ENCODE data around the gene VAMP3. TPM values are rescaled to one million over a fixed set of nuclear protein-coding genes. Genes with fewer than 3 reads are reported as not detected.

The VAMP3 gene
- 31.8 TPM for total RNA-seq

DNA sequence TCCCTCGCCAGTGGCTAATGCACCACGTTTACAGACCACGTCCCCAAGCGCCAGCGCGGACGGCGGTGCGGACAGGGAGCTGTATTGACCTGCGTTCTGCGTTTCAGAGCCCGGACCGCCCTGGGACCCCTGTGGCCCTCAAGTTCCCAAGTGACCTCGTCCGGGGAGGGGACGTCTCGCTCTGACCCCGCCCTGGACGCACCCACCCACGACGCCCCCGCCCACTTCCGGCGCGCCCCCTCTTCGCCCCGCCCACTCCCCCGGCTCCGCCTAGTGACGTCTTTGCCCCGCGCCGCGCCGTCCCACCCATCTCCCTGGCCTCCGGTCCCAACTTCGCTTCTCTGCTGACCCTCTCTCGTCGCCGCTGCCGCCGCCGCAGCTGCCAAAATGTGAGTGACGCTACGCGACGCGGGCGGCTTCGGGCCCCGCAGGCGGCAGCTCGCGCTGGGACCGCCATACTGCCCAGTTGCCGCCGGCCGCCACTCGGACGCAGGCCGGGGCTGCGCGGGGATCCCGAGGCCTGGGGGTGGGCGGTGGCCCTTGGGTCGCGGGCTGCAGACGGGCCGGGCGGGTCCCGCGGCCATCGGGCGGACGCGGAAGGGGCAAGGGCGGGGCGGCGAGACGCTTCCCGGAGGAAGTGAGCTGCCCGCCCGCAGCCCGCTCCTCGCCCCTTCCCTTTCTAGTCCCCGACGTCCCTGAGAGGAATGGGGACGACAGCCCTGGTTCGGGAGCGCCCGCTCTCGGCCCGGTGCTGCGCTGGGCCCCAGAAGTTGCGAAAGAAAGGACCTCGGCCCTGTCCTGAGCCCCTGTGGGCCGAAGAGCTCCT lies at the start of gene VAMP3:
Gene VAMP3, plus strand, starts transcription at position 300 of the 826 bp plus-strand sequence. Its CDS starts 88 bp downstream, at position 388.
- peak; percentile 93 for DNase-seq (ENCODE audit: low spot score)
- ATAC-seq, result peak; percentile 98

DNA sequence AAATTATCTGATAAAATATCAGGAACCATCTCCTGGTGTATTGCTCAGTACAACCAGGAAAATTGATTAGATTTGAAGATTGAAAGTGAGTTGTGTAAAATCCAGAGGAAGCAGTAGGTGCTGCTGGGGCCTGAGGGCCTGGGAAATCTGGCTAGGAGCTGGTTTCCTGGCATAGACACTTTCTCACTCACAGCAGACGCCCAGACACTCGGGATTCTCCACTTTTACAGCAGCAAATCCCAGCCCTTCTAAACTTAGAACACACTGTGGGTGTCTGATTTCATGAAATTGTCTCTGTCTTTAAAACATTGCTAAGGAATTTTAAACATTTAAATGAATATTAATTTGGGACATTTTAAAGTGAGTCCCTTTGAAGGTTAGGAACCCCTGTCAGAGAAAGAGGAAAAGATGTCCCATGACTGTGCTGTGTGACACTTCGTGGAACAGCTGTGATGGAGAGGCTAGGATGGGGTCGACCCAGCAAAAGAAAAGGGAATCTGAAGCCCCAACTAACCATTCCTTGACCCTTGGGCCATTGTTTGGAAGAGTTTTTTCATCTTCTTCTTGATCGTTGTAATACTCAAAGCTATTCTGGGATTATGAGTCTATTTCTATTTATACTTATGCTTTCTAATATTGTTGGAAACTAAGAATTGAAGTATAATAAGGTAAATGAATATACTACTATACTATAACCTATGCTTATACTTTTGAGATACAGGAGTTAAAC lies 49.0 kb upstream of the VAMP3 start:
- ATAC-seq (no peak), DNase-seq (ENCODE audit: low spot score) (no peak)

DNA sequence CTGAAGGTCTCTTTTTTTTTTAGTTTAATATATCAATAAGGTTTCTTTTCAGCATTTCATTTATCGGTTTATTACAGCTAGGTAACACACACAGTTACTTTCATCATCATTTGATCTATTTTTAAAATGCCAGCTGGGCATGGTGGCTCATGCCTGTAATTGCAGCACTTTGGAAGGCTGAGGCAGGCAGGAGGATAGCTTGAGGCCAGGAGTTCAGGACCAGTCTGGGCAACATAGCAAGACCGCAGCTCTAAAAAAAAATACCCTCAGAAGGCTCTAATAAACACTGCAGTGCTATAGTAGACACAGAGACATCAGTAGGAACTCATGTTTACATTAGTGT lies 48.5 kb upstream of the VAMP3 start:
- no peak for ATAC-seq
- DNase-seq (ENCODE audit: low spot score), result no peak

GRCh38 chr1:7726623-7727022 lies 44.5 kb upstream of the VAMP3 start:
- DNase-seq (ENCODE audit: low spot score) (no peak), ATAC-seq (peak; percentile 52)

- ATAC-seq, result no peak
- DNase-seq (ENCODE audit: low spot score), result no peak
Measured at GRCh38 chr1:7727809-7728471, 43.2 kb upstream of the VAMP3 start.

DNA sequence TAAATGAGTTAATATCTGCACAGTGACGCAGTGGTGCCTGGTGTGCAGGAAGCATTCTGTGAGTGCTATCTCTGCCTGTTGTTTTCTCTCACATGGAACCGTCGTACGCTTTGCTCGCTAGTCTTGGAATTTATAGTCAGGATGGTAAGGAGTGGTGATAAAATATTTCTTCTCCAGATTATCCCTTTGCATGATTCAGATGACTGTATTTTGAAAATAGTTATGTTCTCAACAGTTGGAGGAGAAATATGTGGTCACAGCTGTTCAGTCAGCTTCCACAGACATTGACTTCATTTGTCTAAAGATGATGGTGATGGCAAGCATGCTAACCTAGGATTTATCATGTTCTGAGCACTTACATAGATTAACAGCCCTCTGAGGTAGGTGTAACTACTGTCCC lies 41.3 kb upstream of the VAMP3 start:
- ATAC-seq (no peak), DNase-seq (ENCODE audit: low spot score) (no peak)

DNA sequence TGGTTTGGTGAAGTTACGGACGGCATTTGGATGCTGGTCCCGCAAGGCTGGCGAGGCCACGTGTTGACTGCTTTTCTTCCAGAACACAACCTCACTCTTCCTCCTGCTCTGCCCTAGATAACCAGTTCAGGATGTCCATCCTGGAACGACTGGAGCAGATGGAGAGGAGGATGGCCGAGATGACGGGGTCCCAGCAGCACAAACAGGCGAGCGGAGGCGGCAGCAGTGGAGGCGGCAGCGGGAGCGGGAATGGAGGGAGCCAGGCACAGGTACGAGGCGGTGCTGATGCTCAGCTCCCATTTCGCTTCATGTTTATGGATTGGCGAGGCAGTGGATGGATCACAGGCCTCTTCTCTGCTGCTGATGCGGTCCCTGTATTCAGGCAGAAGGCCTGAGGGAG lies 38.8 kb upstream of the VAMP3 start:
- ATAC-seq (no peak), DNase-seq (ENCODE audit: low spot score) (no peak)

GRCh38 chr1:7733276-7733675 lies 37.8 kb upstream of the VAMP3 start:
- DNase-seq (ENCODE audit: low spot score) (no peak), ATAC-seq (no peak)

- DNase-seq (ENCODE audit: low spot score), result no peak
- no peak for ATAC-seq
Measured at GRCh38 chr1:7738044-7738443, 33.1 kb upstream of the VAMP3 start.

DNA sequence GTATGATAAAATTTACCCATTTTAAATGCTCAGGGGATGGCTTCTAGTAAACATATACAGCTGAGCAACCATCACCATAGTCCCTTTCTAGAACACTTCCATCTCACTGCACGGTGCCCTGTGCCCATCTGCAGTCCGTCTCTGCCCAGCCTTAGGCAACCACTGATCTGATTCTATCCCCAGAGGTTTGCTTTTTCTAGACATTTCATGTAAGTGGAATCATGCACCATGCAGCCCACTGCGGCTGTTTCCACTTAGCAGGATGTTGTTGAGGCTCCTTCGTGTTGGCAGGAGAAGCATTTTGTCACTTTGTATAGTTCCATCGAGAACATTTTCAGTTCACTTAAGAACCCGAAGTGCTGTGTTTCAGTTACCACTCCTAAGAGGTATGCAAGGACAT lies 27.8 kb upstream of the VAMP3 start:
- DNase-seq (ENCODE audit: low spot score), result no peak
- ATAC-seq, result no peak

GRCh38 chr1:7744882-7745281 lies 26.2 kb upstream of the VAMP3 start:
- ATAC-seq, result no peak
- no peak for DNase-seq (ENCODE audit: low spot score)

DNA sequence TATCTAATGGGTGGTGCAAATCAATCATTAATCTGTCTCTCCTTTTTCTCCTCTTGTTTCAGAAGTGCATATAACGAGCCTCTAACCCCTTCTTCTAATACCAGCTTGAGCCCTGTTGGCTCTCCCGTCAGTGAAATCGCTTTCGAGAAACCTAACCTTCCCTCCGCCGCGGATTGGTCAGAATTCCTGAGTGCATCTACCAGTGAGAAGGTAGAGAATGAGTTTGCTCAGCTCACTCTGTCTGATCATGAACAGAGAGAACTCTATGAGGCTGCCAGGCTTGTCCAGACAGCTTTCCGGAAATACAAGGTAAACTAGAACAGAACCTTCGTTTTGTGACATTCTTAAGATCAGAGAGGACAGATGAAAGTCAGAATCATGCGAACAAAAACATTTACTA lies 25.3 kb upstream of the VAMP3 start:
- no peak for ATAC-seq
- DNase-seq (ENCODE audit: low spot score), result no peak

GRCh38 chr1:7747605-7748004 lies 23.5 kb upstream of the VAMP3 start:
- no peak for DNase-seq (ENCODE audit: low spot score)
- ATAC-seq, result no peak

DNA sequence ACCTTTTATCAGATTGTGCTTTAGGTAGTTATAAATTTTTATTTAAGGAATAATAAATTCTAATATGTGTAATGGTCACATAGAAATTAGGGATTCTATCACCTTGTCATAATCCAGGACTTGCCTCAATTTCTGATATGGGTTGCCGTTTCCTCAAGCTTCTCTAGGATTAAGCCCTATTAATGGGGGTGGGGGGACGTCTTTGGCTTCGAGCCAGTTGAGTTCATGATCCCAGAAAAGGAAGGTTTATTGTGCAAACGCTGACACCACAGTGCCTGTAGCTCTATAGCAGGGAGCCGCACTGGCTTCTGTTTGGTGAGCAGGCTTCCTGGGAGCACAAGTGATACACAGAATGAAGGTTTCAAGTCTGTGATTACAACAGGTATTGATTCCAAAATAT lies 22.0 kb upstream of the VAMP3 start:
- DNase-seq (ENCODE audit: low spot score) (no peak), ATAC-seq (no peak)

- DNase-seq (ENCODE audit: low spot score) (no peak), ATAC-seq (no peak)
Measured at GRCh38 chr1:7751174-7751573, 19.9 kb upstream of the VAMP3 start.

DNA sequence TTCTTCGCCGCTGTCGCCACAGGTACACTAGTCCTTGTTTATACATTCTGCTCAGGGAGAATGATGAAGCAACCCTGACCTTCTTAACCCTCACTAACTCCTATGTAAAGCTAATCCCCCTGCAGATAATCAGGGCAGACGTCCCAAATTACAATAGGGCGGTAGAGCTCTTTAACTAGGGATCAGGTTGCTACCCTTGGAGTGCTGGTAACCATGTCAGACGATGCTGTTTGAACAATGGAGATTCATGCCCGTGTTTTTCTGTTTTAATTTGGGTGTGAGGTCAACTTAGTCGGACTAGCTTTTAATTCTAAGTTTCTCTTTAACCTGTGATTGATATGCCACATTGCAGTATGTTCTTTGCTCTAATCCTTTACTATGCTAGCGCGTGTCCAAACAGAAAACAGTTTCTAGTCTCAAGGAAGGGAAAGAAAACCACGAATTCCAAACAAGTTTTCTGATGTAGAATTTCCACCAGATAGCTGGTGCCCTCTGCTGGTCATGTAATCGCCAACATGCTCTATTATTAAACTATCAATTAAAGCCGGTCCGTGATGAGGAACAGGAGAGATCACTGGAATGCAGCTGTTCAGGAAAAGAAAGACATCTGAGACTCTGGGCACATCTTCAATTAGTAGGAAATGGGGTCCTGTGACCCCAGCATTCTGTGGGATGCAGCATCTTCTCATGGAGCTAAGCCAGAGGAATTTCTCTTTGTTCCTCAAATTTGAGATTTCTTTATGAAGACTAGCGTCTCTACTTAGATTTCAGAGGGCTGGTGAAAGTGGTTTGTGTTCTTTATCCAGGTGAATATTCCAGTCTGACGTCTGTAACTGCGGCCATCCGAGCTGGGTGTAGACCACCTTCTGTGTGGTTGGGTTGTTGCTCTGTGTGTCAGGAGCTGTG lies 18.3 kb upstream of the VAMP3 start:
- ATAC-seq, result peak; percentile 97
- peak; percentile 58 for DNase-seq (ENCODE audit: low spot score)

GRCh38 chr1:7753641-7754040 lies 17.5 kb upstream of the VAMP3 start:
- ATAC-seq (no peak), DNase-seq (ENCODE audit: low spot score) (no peak)

- ATAC-seq, result no peak
- DNase-seq (ENCODE audit: low spot score), result no peak
Measured at GRCh38 chr1:7754234-7754633, 16.9 kb upstream of the VAMP3 start.

- ATAC-seq (no peak), DNase-seq (ENCODE audit: low spot score) (no peak)
Measured at GRCh38 chr1:7755448-7755847, 15.6 kb upstream of the VAMP3 start.

DNA sequence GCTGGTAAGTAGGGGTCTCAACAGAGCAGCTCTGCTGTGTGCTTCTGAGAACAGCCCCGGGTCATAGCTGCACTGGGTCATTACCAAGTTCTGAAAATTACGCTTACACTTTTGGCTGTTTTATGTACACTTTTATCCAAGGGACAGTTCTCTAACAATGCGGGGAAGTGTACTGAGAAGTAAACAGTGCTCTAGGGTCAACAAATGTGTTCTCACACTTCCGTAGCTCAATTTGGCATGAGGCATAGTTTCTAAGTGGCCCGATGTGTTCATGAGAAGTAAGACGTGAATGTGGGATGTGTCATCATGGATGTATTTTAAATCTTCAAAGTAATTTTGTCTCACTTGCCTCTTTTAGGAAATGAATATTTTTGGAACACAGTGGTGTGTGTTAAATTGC lies 10.9 kb upstream of the VAMP3 start:
- ATAC-seq (peak; percentile 21), DNase-seq (ENCODE audit: low spot score) (no peak)

GRCh38 chr1:7761103-7761502 lies 10.0 kb upstream of the VAMP3 start:
- no peak for ATAC-seq
- DNase-seq (ENCODE audit: low spot score), result no peak
